CD4-positive, alpha-beta memory T cell (primary cell): ENCODE measurements around the gene TMPRSS4. TPM values are rescaled to one million over a fixed set of nuclear protein-coding genes. Genes with fewer than 3 reads are reported as not detected.

ENCODE experiments used
- CTCF ChIA-PET: fragments of 350-600 bp; sonication (Branson Sonifier 250); formaldehyde crosslinking; loops from one replicate; lab custom pipeline; 2021; ENCODE audit warnings: inconsistent platforms; ENCODE audit not compliant: partially characterized antibody; lab: Charles Lee
- POLR2A ChIA-PET: fragments of 350-600 bp; sonication (Branson Sonifier 250); formaldehyde crosslinking; loops from one replicate; lab custom pipeline; 2021; ENCODE audit not compliant: partially characterized antibody; lab: Charles Lee
- DNase-seq, 5 donors: peaks; one replicate each; pipeline versions ENCODE4 v3.0.0 to v3.0.0-alpha.2; 2020 to 2022; ENCODE audit warnings: mixed read lengths in 1 of 5
- H3K27ac ChIP-seq: one replicate; pipeline ENCODE4 v1.7.0; 2013; ENCODE audit warnings: low read depth, low read length
- H3K27me3 ChIP-seq: 2 replicates; pipeline ENCODE4 v1.7.0; 2013; ENCODE audit warnings: mild to moderate bottlenecking, low read length, moderate library complexity; ENCODE audit not compliant: insufficient read depth
- H3K36me3 ChIP-seq: 2 replicates; pipeline ENCODE4 v1.7.0; 2013; ENCODE audit warnings: mild to moderate bottlenecking, low read length, moderate library complexity; ENCODE audit not compliant: insufficient read depth
- H3K4me1 ChIP-seq: 2 replicates; pipeline ENCODE4 v1.7.0; 2013; ENCODE audit warnings: mild to moderate bottlenecking, low read length, moderate library complexity; ENCODE audit not compliant: insufficient read depth
- H3K4me3 ChIP-seq, 2 donors: one replicate each; pipeline ENCODE4 v1.7.0; 2013; ENCODE audit warnings: low read length in 2 of 2, mild to moderate bottlenecking in 1 of 2
- H3K9me3 ChIP-seq, 2 donors: one replicate each; pipeline ENCODE4 v1.7.0; 2013; ENCODE audit warnings: low read length in 2 of 2, control low read depth in 1 of 2; ENCODE audit not compliant: control insufficient read depth in 1 of 2
- H3K27ac Mint-ChIP-seq, 7 donors: one replicate each; pipeline ENCODE4 v1.8.0; 2020 to 2021; ENCODE audit warnings: mixed read lengths in 7 of 7, mild to moderate bottlenecking in 6 of 7, inconsistent platforms in 3 of 7, moderate library complexity in 3 of 7
- H3K27me3 Mint-ChIP-seq, 2 donors: one replicate each; pipeline ENCODE4 v1.8.0; 2020 to 2021; ENCODE audit warnings: mixed read lengths in 2 of 2
- H3K36me3 Mint-ChIP-seq, 2 donors: one replicate each; pipeline ENCODE4 v1.8.0; 2020 to 2021; ENCODE audit warnings: mixed read lengths in 2 of 2, inconsistent platforms in 1 of 2, mild to moderate bottlenecking in 1 of 2
- H3K4me1 Mint-ChIP-seq, 4 donors: one replicate each; pipeline ENCODE4 v1.8.0; 2020 to 2021; ENCODE audit warnings: mixed read lengths in 4 of 4, mild to moderate bottlenecking in 1 of 4
- H3K4me3 Mint-ChIP-seq, 8 donors: one replicate each; pipeline ENCODE4 v1.8.0; 2020 to 2021; ENCODE audit warnings: mixed read lengths in 8 of 8, mild to moderate bottlenecking in 7 of 8, moderate library complexity in 6 of 8, inconsistent platforms in 3 of 8
- H3K9me3 Mint-ChIP-seq, 8 donors: one replicate each; pipeline ENCODE4 v1.8.0; 2020 to 2021; ENCODE audit warnings: mixed read lengths in 8 of 8, mild to moderate bottlenecking in 5 of 8, inconsistent platforms in 3 of 8, moderate library complexity in 1 of 8
- intact Hi-C: fragments of 100-400 bp; cut with micrococcal nuclease; formaldehyde crosslinking; loops from one replicate; pipeline ENCODE4 v1.15.1; 2023
- polyA plus RNA-seq, 2 donors: library from polyadenylated mRNA; unstranded; fragments of 300-500 nt; fragmentation: Illumina TruSeq; gene quantifications; one replicate each; pipeline ENCODE4 v1.2.3, GENCODE V29; 2021
- total RNA-seq, 2 experiments: library from RNA; stranded (reverse); gene quantifications; one replicate each; pipeline ENCODE4 v1.2.3, GENCODE V29; 2021

TMPRSS4 gene
- total and polyA plus RNA-seq, 4 experiments from 2014 or later, result 0.33 TPM; not detected in 3

DNA sequence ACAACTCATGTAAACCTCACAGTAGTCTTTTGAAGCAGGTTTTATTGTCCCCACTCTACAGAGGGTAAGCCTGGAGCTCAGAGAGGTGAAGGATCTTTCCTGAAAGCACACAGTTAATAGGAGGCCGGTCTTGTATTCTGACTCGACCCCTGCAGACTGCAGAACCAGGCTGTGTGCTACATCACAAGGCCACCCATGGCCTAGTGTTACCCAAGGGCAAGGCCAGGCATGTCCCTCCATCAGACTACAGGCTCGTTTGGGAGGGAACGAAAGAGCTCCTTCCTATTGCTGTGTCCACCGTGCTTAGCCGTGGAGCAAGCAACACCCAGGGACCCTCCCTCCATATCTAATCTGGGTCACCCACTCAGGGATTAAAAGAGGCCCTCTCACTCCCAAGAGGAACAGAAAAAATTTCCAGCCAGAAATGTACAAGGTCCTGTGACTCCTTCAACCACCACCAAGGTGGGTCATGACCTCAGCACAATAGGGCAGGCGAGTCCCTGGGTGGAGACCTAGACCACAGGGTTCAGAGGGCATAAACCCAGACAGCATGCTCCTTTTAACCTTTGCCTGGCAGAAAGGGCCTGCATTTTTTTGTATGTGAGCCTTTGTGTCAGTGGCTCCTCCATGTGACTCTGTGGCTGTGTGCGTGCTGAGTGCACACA, 16.2 kb downstream of the TMPRSS4 start:
- Mint-ChIP-seq H3K36me3 (peaks cover 0 to 8% of the 10 kb centered on the region in 2 donors), H3K4me1 (no peaks in the 10 kb centered on the region)
- CTCF ChIA-PET, result no interaction called here

DNA sequence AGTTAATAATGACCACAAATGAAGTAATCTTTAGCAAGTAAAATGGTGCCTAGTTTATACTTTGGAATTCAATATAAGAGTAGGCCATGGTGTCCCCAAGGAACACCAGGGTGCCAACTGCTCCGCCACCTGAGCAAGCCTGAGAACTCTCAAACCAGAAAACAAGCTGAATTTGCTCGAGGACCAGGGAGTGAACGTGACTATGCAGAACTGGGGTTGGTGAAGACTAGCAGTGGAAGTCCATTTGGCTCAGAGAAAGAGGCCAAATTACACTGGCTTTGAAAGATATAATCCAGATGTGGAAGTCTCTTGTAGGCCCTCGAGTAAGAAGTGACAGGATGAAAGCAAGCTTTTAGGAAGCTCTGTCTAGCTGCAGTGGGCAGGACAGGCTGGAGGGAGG, 18.6 kb downstream of the TMPRSS4 start:
- Histone ChIP-seq H3K9me3 (no peaks in the 10 kb centered on the region), H3K27ac (no peak overlapping the region), H3K4me1 (no peaks in the 10 kb centered on the region), H3K36me3 (no peaks in the 10 kb centered on the region), H3K27me3 (no peaks in the 10 kb centered on the region), H3K4me3 (no peak overlapping the region)
- Mint-ChIP-seq H3K9me3 (peaks cover 0 to 2% (median 0%) of the 10 kb centered on the region in 8 donors), H3K27me3 (peaks cover 2 to 15% of the 10 kb centered on the region in 2 donors), H3K36me3 (peaks cover 0 to 3% of the 10 kb centered on the region in 2 donors), H3K4me3 (no peak overlapping the region), H3K4me1 (no peaks in the 10 kb centered on the region), H3K27ac (no peak overlapping the region)
- ChIA-PET CTCF (no interaction called here), POLR2A (interaction anchor here (1.5 kb wide), 1 partner anchor 15 kb away, joined by 5 read pairs; no protein-coding TSS in a partner anchor)
- intact Hi-C loops, result no loop called here
- no peak for DNase-seq

More for the DNA sequence above, 16.2 kb downstream of the TMPRSS4 start:
- DNase-seq, result no peak
- intact Hi-C loops, result no loop called here
- Histone ChIP-seq H3K27me3 (no peaks in the 10 kb centered on the region), H3K4me3 (no peak overlapping the region), H3K9me3 (no peaks in the 10 kb centered on the region), H3K4me1 (no peaks in the 10 kb centered on the region), H3K36me3 (no peaks in the 10 kb centered on the region), H3K27ac (no peak overlapping the region)
- Mint-ChIP-seq H3K9me3 (peaks cover 0 to 16% (median 10%) of the 10 kb centered on the region in 8 donors), H3K4me3 (no peak overlapping the region), H3K27ac (no peak overlapping the region), H3K27me3 (peaks cover 5 to 16% of the 10 kb centered on the region in 2 donors)
- POLR2A ChIA-PET, result interaction anchor here (0.5 kb wide), 1 partner anchor 83 kb away, joined by 4 read pairs; the partner anchor contains the start of gene SCN2B

DNA sequence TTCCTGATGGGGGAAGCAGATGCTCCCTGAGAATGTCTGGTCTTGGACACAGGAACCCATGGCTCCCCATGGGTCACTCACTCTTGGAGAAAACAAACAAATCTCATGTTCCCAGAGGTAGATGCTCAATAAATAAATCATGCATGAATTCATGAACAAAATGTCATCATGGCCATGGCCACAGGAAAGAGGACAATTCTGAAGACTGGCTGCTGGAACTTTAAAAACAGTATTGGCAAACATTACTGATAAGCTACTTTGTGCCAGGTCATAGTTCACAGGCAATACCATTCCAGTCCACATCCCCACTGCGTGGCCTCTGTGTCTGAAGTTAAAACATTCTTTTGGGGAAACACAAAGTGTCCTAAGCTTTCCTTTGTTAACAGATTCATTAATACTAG, 19.1 kb downstream of the TMPRSS4 start:
- Mint-ChIP-seq H3K9me3 (no peaks in the 10 kb centered on the region), H3K36me3 (no peaks in the 10 kb centered on the region), H3K27ac (no peak overlapping the region), H3K4me1 (no peaks in the 10 kb centered on the region), H3K4me3 (no peak overlapping the region), H3K27me3 (peaks cover 2 to 15% of the 10 kb centered on the region in 2 donors)
- no peak overlapping the region for H3K27ac ChIP-seq
- no peak for DNase-seq
- no peaks in the 10 kb centered on the region for H3K4me1 ChIP-seq
- POLR2A ChIA-PET, result interaction anchor here (1.5 kb wide), 1 partner anchor 16 kb away, joined by 5 read pairs; no protein-coding TSS in a partner anchor
- H3K9me3 ChIP-seq, result no peaks in the 10 kb centered on the region
- intact Hi-C loops, result no loop called here
- no peak overlapping the region for H3K4me3 ChIP-seq
- H3K27me3 ChIP-seq, result no peaks in the 10 kb centered on the region
- no peaks in the 10 kb centered on the region for H3K36me3 ChIP-seq
- CTCF ChIA-PET, result no interaction called here

DNA sequence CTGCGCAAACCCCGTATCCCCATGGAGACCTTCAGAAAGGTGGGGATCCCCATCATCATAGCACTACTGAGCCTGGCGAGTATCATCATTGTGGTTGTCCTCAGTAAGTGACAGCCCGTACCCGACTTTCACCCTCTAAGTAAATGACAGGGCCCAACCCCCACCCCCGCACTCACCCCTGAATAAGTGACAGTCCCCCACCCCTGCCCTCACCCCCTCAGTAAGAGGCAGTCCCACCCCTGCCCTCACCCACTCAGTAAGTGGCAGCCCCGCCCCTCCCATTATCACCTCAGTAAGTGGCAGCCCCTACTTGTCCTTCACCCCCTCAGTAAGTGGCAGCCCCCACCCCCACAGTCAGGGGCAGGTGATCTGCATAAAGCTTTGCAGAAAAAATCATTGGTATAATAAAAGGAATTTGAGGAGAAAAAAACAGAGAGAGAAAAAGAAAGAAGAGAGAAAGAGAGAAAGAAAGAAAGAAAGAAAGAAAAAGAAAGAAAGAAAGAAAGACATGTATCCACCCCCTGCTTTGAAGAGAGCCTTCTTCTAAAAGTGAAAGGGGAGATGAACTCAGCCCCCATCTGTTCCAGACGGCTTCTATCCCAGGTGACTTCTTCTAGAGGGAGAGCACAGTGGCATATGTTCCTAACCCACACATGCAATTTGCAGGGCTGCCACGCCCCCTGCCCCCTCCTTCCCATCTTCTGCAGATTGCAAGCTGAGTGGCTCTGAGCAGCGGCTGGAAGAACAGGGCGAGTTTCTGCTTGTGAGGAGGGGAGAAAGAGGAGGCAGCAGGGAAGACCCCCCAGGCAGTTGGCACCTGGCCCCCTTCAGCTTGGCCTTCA, 22.3 kb downstream of the TMPRSS4 start:
- CTCF ChIA-PET, result interaction anchor here (0.6 kb wide), 1 partner anchor 180 kb away, joined by 3 read pairs; no protein-coding TSS in a partner anchor

DNA sequence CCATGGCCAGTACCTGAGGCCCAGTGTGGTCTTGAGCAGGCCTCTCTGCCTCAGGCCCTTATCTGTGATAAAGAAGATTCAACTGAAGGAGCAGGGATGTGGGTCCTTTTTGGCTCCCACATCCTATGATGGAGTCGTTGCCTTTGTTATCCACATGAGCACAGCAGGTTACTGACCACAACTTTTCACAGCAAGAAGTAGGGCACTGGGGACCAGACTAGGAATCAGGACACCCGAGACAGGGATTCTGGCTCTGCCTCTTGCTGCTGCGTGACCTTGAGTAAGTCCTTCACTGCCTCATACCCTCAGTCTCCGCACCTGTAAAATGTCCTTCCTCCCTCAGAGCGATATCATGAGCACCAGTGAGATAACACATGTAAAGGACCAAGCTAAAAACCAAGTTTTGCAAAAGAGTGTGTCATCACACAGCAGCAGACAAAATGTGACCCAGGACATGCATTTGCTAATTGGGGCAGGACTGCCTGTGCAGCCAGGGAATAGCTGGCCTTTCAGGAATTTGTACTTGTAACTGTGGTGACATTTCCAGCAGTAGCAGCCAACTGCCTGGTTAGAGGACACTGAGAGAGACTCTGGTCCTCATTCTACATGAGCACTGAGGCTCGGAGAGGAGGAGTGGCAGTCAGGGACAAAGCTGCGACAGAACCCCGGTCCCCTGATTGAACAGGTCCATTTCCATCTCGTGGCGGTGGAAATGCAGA, 23.1 kb downstream of the TMPRSS4 start:
- H3K27me3 ChIP-seq, result no peaks in the 10 kb centered on the region
- ChIA-PET CTCF (interaction anchor here (0.6 kb wide), 1 partner anchor 179 kb away, joined by 3 read pairs; no protein-coding TSS in a partner anchor), POLR2A (no interaction called here)
- intact Hi-C loops, result no loop called here
- Mint-ChIP-seq H3K36me3 (no peaks in the 10 kb centered on the region), H3K27me3 (peaks cover 3 to 5% of the 10 kb centered on the region in 2 donors), H3K9me3 (no peaks in the 10 kb centered on the region), H3K4me3 (no peak overlapping the region), H3K4me1 (no peaks in the 10 kb centered on the region), H3K27ac (no peak overlapping the region)
- no peaks in the 10 kb centered on the region for H3K9me3 ChIP-seq
- H3K27ac ChIP-seq, result no peak overlapping the region
- H3K4me1 ChIP-seq, result no peaks in the 10 kb centered on the region
- DNase-seq, result no peak
- H3K4me3 ChIP-seq, result no peak overlapping the region
- no peaks in the 10 kb centered on the region for H3K36me3 ChIP-seq

More for the DNA sequence above, 22.3 kb downstream of the TMPRSS4 start:
- Histone ChIP-seq H3K27ac (no peak overlapping the region), H3K9me3 (no peaks in the 10 kb centered on the region), H3K4me3 (no peak overlapping the region), H3K36me3 (no peaks in the 10 kb centered on the region), H3K4me1 (no peaks in the 10 kb centered on the region), H3K27me3 (no peaks in the 10 kb centered on the region)
- peaks cover 2 to 5% of the 10 kb centered on the region in 2 donors for H3K27me3 Mint-ChIP-seq
- no peak overlapping the region for H3K4me3 Mint-ChIP-seq
- POLR2A ChIA-PET, result no interaction called here
- H3K27ac Mint-ChIP-seq, result peak overlapping the region in 1 of 7 donors; percentile 91
- no peak for DNase-seq
- no peaks in the 10 kb centered on the region for H3K9me3 Mint-ChIP-seq
- no peaks in the 10 kb centered on the region for H3K36me3 Mint-ChIP-seq
- H3K4me1 Mint-ChIP-seq, result no peaks in the 10 kb centered on the region
- intact Hi-C loops, result no loop called here

DNA sequence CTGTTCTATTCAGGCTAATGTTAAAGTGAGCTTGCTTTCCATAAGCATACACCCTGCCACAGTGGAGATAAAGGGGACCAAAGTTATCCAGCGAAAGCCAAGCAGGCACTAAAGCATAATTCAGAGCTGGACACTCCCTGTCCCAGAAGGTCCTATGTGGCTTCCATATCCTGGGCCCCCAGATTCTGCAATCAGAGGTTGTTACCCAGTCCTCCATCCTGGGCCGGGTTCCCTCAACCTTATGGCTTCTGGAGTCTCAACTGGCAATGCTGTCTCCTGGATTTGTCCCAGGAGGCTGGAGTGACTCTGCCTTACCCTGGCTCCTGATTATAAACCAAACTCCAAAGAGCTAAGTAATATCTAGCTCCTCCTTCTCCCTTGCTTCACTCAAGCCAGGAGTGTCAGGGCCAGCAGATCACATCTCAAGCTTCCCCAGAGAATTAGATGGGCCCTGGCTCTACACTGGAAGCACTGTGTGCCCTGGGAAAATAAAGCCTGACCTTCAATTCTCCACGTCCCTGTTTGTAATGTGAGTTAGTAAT, 23.9 kb downstream of the TMPRSS4 start:
- no peaks in the 10 kb centered on the region for H3K4me1 Mint-ChIP-seq
- Histone ChIP-seq H3K4me1 (no peaks in the 10 kb centered on the region), H3K9me3 (no peaks in the 10 kb centered on the region), H3K36me3 (no peaks in the 10 kb centered on the region), H3K27me3 (no peaks in the 10 kb centered on the region), H3K4me3 (no peak overlapping the region), H3K27ac (no peak overlapping the region)
- H3K4me3 Mint-ChIP-seq, result no peak overlapping the region
- H3K9me3 Mint-ChIP-seq, result no peaks in the 10 kb centered on the region
- intact Hi-C loops, result no loop called here
- ChIA-PET CTCF (no interaction called here), POLR2A (no interaction called here)
- H3K27ac Mint-ChIP-seq, result no peak overlapping the region
- peaks cover 3 to 5% of the 10 kb centered on the region in 2 donors for H3K27me3 Mint-ChIP-seq
- no peaks in the 10 kb centered on the region for H3K36me3 Mint-ChIP-seq
- DNase-seq, result no peak
